Erythroblast (primary cell): ENCODE results near the gene LIPE.

Source experiments
- DNase-seq, 2 experiments: peaks; one replicate each; lab custom pipeline; 2025; lab: John Stamatoyannopoulos, UW
- GATA1 ChIP-seq: IDR thresholded peaks from 2 replicates; pipeline ENCODE4 v1.6.1; 2011; ENCODE audit warnings: low read depth, mild to moderate bottlenecking, control low read depth, low read length, moderate library complexity
- POLR2A ChIP-seq: IDR thresholded peaks from 2 replicates; pipeline ENCODE4 v1.6.1; 2011; ENCODE audit warnings: mild to moderate bottlenecking, low read length

LIPE gene, protein sequence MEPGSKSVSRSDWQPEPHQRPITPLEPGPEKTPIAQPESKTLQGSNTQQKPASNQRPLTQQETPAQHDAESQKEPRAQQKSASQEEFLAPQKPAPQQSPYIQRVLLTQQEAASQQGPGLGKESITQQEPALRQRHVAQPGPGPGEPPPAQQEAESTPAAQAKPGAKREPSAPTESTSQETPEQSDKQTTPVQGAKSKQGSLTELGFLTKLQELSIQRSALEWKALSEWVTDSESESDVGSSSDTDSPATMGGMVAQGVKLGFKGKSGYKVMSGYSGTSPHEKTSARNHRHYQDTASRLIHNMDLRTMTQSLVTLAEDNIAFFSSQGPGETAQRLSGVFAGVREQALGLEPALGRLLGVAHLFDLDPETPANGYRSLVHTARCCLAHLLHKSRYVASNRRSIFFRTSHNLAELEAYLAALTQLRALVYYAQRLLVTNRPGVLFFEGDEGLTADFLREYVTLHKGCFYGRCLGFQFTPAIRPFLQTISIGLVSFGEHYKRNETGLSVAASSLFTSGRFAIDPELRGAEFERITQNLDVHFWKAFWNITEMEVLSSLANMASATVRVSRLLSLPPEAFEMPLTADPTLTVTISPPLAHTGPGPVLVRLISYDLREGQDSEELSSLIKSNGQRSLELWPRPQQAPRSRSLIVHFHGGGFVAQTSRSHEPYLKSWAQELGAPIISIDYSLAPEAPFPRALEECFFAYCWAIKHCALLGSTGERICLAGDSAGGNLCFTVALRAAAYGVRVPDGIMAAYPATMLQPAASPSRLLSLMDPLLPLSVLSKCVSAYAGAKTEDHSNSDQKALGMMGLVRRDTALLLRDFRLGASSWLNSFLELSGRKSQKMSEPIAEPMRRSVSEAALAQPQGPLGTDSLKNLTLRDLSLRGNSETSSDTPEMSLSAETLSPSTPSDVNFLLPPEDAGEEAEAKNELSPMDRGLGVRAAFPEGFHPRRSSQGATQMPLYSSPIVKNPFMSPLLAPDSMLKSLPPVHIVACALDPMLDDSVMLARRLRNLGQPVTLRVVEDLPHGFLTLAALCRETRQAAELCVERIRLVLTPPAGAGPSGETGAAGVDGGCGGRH

DNA sequence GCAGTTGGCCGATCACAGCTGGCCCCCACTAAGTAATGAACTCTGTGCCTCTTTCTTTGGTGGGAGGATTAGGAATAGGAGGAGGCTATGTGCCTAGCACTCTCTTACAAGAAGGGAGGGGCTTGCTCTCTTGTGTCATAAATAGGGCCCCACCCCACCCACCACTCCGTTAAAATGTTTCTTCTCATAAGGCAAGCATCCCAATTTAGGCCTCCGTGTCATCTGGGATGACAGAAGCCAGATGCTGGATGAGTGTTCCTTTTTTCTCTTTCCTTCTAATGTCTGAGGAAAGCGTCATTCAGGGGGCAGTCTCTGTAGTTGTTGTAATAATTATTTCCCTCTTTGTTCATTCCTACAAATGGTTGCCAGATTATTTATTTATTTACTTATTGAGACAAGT is at the start of gene LIPE:
Gene LIPE (minus strand): TSS at position 76 of the 400 bp plus-strand sequence. CDS start 239 bp downstream, outside the sequence.
- TF ChIP-seq POLR2A (no peak), GATA1 (no peak)
- DNase-seq: no peak

DNA sequence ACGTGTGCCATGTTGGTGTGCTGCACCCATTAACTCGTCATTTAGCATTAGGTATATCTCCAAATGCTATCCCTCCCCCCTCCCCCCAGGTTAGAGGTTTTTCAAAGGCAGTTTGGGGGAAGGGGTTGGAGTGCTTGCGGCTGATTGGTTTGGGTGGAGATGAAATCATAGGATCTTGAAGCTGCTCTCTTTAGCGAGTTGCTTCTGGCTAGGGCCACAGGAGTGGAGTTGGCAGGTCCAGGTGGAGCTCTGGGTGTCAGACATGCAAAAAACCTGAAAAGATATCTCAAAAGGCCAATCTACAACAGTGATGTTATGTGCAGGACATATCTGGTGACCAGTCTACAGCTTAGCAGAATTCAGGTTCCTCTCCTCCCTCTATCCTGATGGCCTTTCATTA is 48.2 kb upstream of the LIPE start:
- no peak for DNase-seq
- TF ChIP-seq GATA1 (no peak), POLR2A (no peak)

DNA sequence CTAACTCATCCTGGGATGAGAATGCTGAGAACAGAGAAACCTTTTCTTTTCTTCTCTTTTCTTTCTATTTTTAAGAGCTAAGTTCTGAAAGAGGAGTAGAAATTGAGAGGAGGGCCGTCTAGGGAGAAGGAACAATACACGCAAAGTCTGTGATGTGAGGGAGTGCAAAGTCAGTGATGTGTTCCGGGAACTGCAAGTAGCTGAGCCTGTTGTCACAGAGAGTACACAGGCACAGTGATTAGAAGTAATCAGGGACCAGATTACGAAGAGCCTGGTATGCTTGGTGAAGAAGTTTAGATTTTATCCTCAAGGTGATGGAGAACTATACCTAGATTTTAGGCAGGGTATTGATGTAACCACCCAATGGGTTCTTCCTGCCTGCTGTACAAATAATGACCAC is 47.6 kb upstream of the LIPE start:
- DNase-seq: no peak
- TF ChIP-seq POLR2A (no peak), GATA1 (no peak)

DNA sequence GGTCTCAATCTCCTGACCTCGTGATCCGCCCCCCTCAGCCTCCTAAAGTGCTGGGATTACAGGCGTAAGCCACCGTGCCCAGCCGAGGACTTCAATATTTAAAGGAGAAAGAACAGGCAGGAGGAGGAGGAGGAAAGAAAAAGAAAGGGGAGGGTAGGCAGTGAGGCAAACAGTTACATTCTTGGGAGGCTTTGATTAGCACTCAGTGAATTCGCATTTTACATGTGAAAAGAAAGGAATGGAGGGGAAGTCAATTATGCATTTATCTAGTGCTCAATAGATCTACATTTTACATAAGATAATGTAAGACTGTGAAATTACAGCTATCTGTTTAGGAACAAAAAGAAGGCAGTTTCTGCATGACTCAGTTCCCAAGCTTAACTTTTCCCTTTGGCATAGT is 46.5 kb upstream of the LIPE start:
- no peak for TF ChIP-seq GATA1
- TF ChIP-seq POLR2A: no peak
- no peak for DNase-seq

DNA sequence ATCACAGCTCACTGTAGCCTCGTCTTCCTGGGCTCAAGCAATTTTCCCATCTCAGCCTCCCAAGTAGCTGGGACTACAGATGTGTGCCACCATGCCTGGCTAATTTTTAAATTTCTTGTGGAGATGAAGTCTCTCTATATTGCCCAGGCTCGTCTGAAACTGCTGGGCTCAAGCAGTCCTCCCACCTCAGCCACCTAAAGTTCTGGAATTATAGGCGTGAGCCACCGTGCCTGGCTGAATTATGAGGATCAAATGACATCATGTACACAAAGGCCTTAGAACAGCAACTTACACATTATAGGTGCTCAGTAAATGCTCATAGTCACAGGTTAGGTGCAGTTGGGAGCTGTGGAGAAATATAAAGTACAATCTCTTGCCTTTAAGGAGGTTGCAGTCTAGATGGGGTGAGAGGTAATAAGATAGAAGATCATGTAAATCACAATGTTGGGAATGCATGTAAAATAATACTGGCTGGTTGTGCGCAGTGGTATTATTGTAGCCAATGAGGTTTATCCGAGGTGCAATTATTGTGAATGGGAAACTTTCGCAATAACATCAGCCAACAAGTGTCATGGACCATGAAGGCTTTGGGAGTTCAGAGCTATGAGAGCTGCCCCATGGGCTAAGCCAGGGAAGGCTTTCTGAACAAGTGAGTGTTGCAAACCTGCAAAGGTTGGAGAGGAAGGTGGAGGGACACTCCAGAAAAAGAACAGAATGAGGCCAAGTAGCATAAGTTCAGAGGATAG is 45.4 kb upstream of the LIPE start:
- TF ChIP-seq GATA1 (no peak), POLR2A (no peak)

DNA sequence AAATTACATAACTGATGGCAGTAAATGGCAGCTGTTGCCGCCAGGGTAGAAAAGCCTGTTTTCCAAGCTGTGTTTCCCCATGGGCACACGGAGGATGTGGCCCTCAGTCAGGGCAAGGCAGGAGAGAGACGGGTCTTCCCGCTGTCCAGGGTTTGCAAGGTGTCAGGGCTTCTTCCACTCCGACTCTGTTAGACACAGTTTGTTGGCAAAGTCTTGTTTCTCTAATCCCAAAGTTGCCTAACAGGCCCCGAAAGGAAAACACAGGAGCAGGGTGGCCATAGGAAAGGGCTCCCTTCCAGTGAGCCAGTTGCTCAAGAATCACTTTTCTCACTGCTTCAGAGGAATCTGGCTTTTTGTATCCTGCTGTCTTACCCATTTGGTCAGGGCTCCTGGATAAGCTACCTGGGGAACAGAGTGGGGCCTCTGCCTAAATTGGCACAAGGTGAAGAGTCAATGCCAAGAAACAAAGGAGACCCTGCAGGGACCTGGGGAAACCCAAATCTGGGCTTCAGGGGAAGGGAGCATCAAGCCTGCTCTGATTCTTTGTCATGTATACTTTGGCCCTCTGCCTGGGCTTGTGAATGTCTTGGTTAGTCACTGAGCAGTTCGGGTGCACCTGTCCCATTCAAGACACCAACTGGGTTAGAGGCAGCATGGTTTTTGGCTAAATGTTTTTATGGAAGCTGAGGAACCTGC is 44.5 kb upstream of the LIPE start:
- DNase-seq: no peak

More for the DNA sequence above, 45.4 kb upstream of the LIPE start:
- DNase-seq: no peak

DNA sequence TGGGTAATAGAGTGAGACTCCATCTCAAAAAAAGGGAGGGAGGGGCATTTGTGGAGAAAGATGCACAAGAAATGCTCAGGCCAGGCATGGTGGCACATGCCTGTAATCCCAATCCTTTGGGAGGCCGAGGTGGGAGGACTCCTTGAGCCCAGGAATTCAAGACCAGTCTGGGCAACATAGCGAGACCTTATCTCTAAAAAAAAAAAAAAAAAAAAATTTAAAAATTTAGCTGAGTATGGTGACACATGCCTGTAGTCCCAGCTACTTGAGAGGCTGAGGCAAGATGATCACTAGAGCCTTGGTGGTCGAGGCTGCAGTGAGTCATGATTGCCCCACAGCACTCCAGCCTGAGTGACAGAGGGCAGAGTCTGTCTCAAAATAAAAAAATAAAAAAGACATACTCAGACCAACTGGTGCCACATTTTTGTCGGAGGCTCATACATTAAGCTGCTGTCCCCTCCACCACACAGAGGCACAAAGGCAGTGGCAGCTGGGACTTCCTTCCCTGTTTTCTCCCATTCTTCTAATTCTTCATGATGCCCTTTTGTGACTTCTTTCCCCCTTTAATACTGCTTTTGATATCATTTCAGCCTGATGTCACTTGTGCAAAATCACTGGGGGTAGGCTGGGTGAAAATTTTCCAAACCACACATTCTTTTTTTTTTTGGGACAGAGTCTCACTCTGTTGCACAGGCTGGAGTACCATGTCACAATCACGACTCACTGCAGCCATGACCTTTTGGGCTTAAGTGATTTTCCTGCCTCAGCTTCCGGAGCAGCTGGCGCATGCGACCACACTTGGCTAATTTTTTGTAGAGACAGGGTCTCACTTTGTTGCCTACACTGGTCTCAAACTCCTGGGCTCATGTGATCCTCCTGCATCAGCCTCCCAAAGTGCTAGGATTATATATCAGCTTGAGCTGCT is 42.4 kb upstream of the LIPE start:
- TF ChIP-seq POLR2A: no peak
- TF ChIP-seq GATA1: no peak
- DNase-seq: no peak

More for the DNA sequence above, 44.5 kb upstream of the LIPE start:
- no peak for TF ChIP-seq GATA1
- TF ChIP-seq POLR2A: no peak

DNA sequence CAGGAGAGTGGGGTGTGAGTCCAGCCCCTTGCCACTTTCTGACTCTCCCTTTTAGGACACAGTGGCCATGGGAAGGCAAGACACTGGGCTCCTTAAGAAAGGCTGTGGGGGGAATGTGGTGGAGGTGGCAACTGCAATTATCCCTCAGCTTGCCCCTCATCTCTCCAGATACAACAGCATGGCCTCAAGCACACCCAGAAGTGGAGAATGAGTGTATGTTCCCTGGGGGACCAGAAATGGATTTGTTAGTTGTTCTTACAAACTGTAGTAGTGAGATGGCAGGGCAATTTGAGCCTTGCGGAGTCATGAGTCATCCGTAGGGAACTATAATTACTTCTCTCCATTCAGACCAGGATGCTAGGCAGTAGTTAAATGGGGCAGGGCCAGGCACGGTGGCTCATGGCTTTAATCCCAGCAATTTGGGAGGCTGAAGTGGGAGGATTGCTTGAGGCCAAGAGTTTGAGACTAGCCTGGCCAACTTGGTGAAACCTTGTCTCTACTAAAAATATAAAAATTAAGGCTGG is 41.1 kb upstream of the LIPE start:
- no peak for DNase-seq

DNA sequence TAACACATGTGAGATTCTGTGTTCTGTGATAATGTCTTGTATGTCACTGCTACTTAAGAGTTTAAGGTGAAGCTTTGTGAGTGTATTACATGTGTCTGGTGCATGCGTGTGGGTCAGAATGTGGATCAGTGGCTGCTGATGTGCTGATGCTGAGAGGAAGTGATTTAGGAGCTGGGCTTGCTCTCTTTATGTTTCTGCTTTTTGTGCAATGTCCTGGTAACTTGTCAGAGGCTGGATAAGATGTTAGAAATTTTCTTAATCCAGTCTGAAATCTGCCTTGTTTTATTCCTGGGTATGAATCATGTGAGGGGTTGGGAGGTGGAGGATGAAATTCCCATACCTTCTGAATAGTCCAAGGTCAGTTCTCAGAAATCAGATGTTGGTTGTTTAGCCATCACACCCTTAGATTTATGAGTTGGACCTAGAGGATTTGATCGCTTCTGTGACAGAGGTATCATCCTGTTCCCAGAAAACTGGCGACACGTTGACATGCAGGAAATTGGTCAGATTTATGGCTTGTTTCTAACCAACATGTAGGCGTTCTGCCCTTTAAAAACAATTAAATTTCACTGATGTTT is 40.1 kb upstream of the LIPE start:
- no peak for TF ChIP-seq POLR2A
- TF ChIP-seq GATA1: no peak
- no peak for DNase-seq

More for the DNA sequence above, 41.1 kb upstream of the LIPE start:
- no peak for TF ChIP-seq GATA1
- TF ChIP-seq POLR2A: no peak

DNA sequence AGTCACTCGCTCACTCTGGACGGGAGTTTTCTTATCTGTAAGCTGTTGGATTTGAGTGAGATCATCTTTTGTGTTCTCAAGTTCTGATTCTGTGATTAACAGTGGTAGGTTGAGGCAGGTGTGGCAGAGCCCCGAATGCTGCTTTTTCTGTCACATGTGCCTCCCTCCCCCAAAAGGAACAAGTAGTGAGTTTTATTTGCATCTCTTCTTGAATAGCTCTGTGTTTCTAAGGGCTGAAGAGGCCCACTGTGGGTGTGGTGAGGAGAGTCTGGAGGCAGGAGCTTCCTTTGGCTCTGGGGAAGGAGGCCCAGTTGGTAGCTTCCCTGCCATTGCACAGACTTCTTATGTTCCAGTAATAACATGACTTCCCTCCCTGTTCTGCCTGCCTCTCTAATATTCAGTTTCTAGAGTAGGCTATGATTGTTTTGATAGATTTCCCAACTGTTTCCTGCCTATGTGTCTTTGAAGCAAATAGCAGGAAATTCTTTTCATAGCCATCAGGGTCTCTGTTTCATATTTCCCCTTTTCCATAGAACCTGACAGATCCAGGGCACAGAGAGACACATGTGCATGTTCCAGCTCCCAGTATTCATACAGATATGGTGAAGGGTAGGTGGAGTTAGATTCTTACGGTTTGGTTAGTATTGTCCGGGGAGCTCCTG is 39.5 kb upstream of the LIPE start:
- no peak for TF ChIP-seq POLR2A
- no peak for TF ChIP-seq GATA1
- DNase-seq: no peak

DNA sequence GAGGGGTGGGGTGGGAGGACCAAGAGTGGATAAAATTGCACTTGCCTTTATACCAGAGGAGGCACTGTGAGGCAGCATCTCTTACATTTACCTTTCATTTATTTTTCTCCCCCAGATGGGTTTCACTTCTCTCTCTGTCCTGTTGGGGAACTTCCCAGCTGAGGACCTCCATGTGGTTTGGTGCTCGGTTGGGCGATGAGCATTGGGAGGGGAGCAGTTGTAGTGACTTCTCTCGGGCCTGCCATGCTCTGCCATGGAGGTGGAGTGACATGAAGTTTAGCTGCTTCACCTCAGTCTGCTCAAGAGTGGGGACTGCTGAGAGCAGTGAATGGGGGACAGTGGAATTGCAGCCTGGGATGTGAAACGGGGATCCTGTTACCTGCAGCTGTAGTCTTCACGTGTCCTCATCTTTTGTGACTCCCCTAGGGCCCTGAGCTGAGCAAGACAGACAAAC is 38.7 kb upstream of the LIPE start:
- DNase-seq: no peak
- TF ChIP-seq GATA1 (no peak), POLR2A (no peak)
